Raji (cell line): Measurements from ENCODE around the gene RYR2.

Experiments
- POLR2A ChIP-seq: IDR thresholded peaks from 2 replicates; pipeline ENCODE4 v1.6.1; 2011; ENCODE audit warnings: low read depth, low read length, control low read depth; ENCODE audit not compliant: insufficient read depth

The RYR2 gene

GRCh38 chr1:237152506-237153335, 110.7 kb downstream of the RYR2 start:
- TF ChIP-seq POLR2A = no peak

GRCh38 chr1:237154157-237154556, 112.2 kb downstream of the RYR2 start:
- TF ChIP-seq POLR2A = no peak

- no peak for TF ChIP-seq POLR2A
These were observed 122.7 kb downstream of the RYR2 start for GRCh38 chr1:237164406-237165352.

GRCh38 chr1:237166086-237166485, 124.1 kb downstream of the RYR2 start:
- TF ChIP-seq POLR2A = no peak

- no peak for TF ChIP-seq POLR2A
These were observed 124.7 kb downstream of the RYR2 start for GRCh38 chr1:237166593-237167101.

GRCh38 chr1:237170149-237170548, 128.2 kb downstream of the RYR2 start:
- no peak for TF ChIP-seq POLR2A

- no peak for TF ChIP-seq POLR2A
These were observed 129.6 kb downstream of the RYR2 start for GRCh38 chr1:237171454-237172117.

GRCh38 chr1:237172118-237172485, 130.1 kb downstream of the RYR2 start:
- TF ChIP-seq POLR2A = no peak

GRCh38 chr1:237179503-237179902, 137.5 kb downstream of the RYR2 start:
- TF ChIP-seq POLR2A = no peak

GRCh38 chr1:237180256-237180655, 138.3 kb downstream of the RYR2 start:
- TF ChIP-seq POLR2A = no peak

GRCh38 chr1:237181743-237182317, 139.8 kb downstream of the RYR2 start:
- no peak for TF ChIP-seq POLR2A

GRCh38 chr1:237183963-237184540, 142.1 kb downstream of the RYR2 start:
- no peak for TF ChIP-seq POLR2A

GRCh38 chr1:237186675-237187074, 144.7 kb downstream of the RYR2 start:
- no peak for TF ChIP-seq POLR2A

GRCh38 chr1:237187842-237188241, 145.9 kb downstream of the RYR2 start:
- TF ChIP-seq POLR2A = no peak
